B cell (primary cell): ENCODE data around the gene EFCAB10. TPM values are rescaled to one million over a fixed set of nuclear protein-coding genes. Genes with fewer than 3 reads are reported as not detected.

ENCODE experiments used
- ATAC-seq: fragments of 200-7000 bp; cut with Tn5 transposase; one replicate; pipeline ENCODE4 v1.10.0; 2021; ENCODE audit warnings: low read depth, mild to moderate bottlenecking, moderate number of reproducible peaks, moderate library complexity
- CTCF ChIA-PET: fragments of 350-600 bp; sonication (Branson Sonifier 250); formaldehyde crosslinking; loops from one replicate; lab custom pipeline; 2021; ENCODE audit warnings: antibody characterized with exemption, inconsistent platforms; lab: Charles Lee
- POLR2A ChIA-PET: fragments of 350-600 bp; sonication (Branson Sonifier 250); formaldehyde crosslinking; loops from one replicate; lab custom pipeline; 2021; ENCODE audit warnings: antibody characterized with exemption; lab: Charles Lee
- DNase-seq: peaks from one replicate; pipeline ENCODE4 v3.0.0; 2013
- H2AFZ ChIP-seq: 2 replicates; pipeline ENCODE4 v1.6.1; 2012; ENCODE audit warnings: mild to moderate bottlenecking, low read depth, low read length; ENCODE audit not compliant: insufficient read depth, poor library complexity, severe bottlenecking
- H3K27ac ChIP-seq, 2 donors: 1 replicate in 1 of 2; 2 replicates in 1 of 2; pipeline ENCODE4 v1.5.1; 2012 to 2013; ENCODE audit warnings: low read length in 2 of 2, mild to moderate bottlenecking in 2 of 2, moderate library complexity in 1 of 2
- H3K27me3 ChIP-seq, 4 experiments: fragments of 200-600 bp in 1 of 4; sonication (generic) in 1 of 4; replicated peaks in 1 of 4; 1 replicate in 2 of 4; 2 replicates in 2 of 4; pipeline versions ENCODE4 v1.6.1 to v1.7.0; 2013 to 2016; ENCODE audit warnings: low read length in 3 of 4, mild to moderate bottlenecking in 2 of 4, mixed read lengths in 1 of 4, moderate library complexity in 1 of 4; ENCODE audit not compliant: insufficient read depth in 4 of 4, control insufficient read depth in 3 of 4; ENCODE audit errors: control extremely low read depth in 1 of 4
- H3K36me3 ChIP-seq, 2 experiments: replicated peaks in 1 of 2; 1 replicate in 1 of 2; 2 replicates in 1 of 2; pipeline versions ENCODE4 v1.6.1 to v1.7.1; 2013; ENCODE audit warnings: low read length in 1 of 2; ENCODE audit not compliant: insufficient read depth in 2 of 2, control insufficient read depth in 1 of 2; ENCODE audit errors: control extremely low read depth in 1 of 2, extremely low read depth in 1 of 2
- H3K4me1 ChIP-seq, 2 donors: fragments of 200-600 bp in 1 of 2; sonication (generic) in 1 of 2; 1 replicate in 1 of 2; 2 replicates in 1 of 2; pipeline versions ENCODE4 v1.5.1 to v1.6.1; 2013 to 2017; ENCODE audit warnings: low read length in 2 of 2; ENCODE audit not compliant: control insufficient read depth in 2 of 2, insufficient read depth in 2 of 2
- H3K4me2 ChIP-seq: replicated peaks from 2 replicates; pipeline ENCODE3; 2012; ENCODE audit warnings: mild to moderate bottlenecking, low read depth, low read length; ENCODE audit not compliant: poor library complexity, severe bottlenecking
- H3K4me3 ChIP-seq, 5 experiments: fragments of 200-600 bp in 1 of 5; sonication (generic) in 1 of 5; 1 replicate in 3 of 5; 2 replicates in 2 of 5; pipeline versions ENCODE4 v1.5.1 to v1.7.0; 2011 to 2016; ENCODE audit warnings: low read length in 4 of 5, mild to moderate bottlenecking in 4 of 5, low read depth in 2 of 5, control low read depth in 1 of 5, moderate library complexity in 1 of 5; ENCODE audit not compliant: insufficient read depth in 1 of 5; ENCODE audit errors: control extremely low read depth in 1 of 5, extremely low read depth in 1 of 5
- H3K79me2 ChIP-seq: fragments of 200-600 bp; sonication (generic); one replicate; pipeline ENCODE4 v1.6.0; 2016; ENCODE audit warnings: low read length; ENCODE audit not compliant: control insufficient read depth, insufficient read depth
- H3K9ac ChIP-seq: fragments of 200-600 bp; sonication (generic); 2 replicates; pipeline ENCODE4 v1.6.1; 2017; ENCODE audit warnings: mild to moderate bottlenecking, low read length, moderate library complexity
- H3K9me3 ChIP-seq, 3 donors: one replicate each; pipeline versions ENCODE4 v1.6.1 to v1.7.1; 2013; ENCODE audit warnings: low read length in 2 of 3; ENCODE audit not compliant: control insufficient read depth in 2 of 3, insufficient read depth in 1 of 3; ENCODE audit errors: control extremely low read depth in 1 of 3
- H4K20me1 ChIP-seq: 2 replicates; pipeline ENCODE4 v1.6.0; 2012; ENCODE audit warnings: mild to moderate bottlenecking, low read length; ENCODE audit not compliant: insufficient read depth, control insufficient read depth, poor library complexity, severe bottlenecking
- H3K27ac Mint-ChIP-seq: one replicate; pipeline ENCODE4 v1.8.0; 2021; ENCODE audit warnings: mixed read lengths
- H3K27me3 Mint-ChIP-seq: one replicate; pipeline ENCODE4 v1.8.0; 2021; ENCODE audit warnings: mixed read lengths
- H3K4me1 Mint-ChIP-seq: one replicate; pipeline ENCODE4 v1.8.0; 2021; ENCODE audit warnings: mixed read lengths
- H3K4me3 Mint-ChIP-seq: one replicate; pipeline ENCODE4 v1.8.0; 2021; ENCODE audit warnings: mixed read lengths
- H3K9me3 Mint-ChIP-seq: one replicate; pipeline ENCODE4 v1.8.0; 2022; ENCODE audit warnings: mixed read lengths; ENCODE audit not compliant: insufficient read depth
- EZH2 ChIP-seq: IDR thresholded peaks from 2 replicates; pipeline ENCODE4 v1.6.1; 2012; ENCODE audit warnings: borderline replicate concordance, low read depth, mild to moderate bottlenecking, moderate library complexity, low read length; ENCODE audit not compliant: insufficient read depth, poor library complexity, severe bottlenecking
- WGBS: methylation state at CpG from one replicate; pipeline ENCODE4 v1.1.5; 2013; ENCODE audit warnings: missing lambda C conversion rate; ENCODE audit not compliant: insufficient coverage; 5-methylcytosine and 5-hydroxymethylcytosine counted together
- intact Hi-C: fragments of 100-400 bp; cut with micrococcal nuclease; formaldehyde crosslinking; loops from one replicate; pipeline ENCODE4 v1.10.0; 2022
- polyA plus RNA-seq: library from polyadenylated mRNA; depleted of rRNA; stranded (reverse); fragments of >200 nt; gene quantifications from 2 replicates; pipeline ENCODE4 v1.2.3, GENCODE V29; 2012
- total RNA-seq, 2 donors: library from RNA; stranded (reverse); fragments of 120-200 nt in 1 of 2; gene quantifications; 1 replicate in 1 of 2; 2 replicates in 1 of 2; pipeline versions ENCODE4 v1.2.3 to v1.2.4, GENCODE V29; 2013 to 2022
- TF ChIP-seq, protein P1 (sequence below): fragments of 200-600 bp; IDR thresholded peaks from one replicate; pipeline ENCODE4 v1.8.0; 2022; ENCODE audit warnings: antibody characterized with exemption, mild to moderate bottlenecking

Gene EFCAB10
- total and polyA plus RNA-seq, 2 donors (not counting 1 experiment from before 2014, with no cell fraction given), result not detected

DNA sequence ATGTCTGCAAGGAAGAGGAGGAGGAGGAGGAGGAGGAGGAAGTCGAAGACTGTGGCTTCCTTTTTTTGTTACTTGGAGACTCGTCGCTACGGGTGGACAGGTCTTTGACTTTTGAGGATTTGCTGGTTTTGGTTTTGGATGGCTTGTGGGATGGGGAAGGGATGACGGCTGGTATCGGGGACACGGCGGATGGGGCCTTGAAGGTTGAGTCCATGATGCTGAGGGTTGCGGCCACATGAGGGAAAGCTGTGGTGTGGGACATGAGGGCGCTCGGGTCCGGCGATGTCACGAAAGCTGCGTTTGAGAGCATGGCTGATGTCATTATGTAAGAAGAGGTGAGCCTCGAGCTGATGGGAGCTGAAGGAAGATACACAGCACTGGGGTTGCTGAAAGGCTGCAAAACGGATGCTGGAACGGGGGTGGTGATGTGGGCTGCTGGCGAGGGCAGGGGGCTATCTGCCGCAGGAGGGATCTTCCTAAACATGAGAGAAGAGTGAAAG lies 33.1 kb upstream of the EFCAB10 start:
- Histone ChIP-seq H3K27me3 (no peaks in the 10 kb centered on the region), H3K79me2 (no peaks in the 10 kb centered on the region), H3K27ac (no peak overlapping the region), H3K9me3 (no peaks in the 10 kb centered on the region), H3K4me1 (no peaks in the 10 kb centered on the region), H3K4me3 (no peak overlapping the region), H3K4me2 (no peak overlapping the region), H3K9ac (no peak overlapping the region), H3K36me3 (peaks cover 0 to 55% of the 10 kb centered on the region in 2 experiments), H2AFZ (no peak overlapping the region), H4K20me1 (no peaks in the 10 kb centered on the region)
- no peaks in the 10 kb centered on the region for H3K27me3 Mint-ChIP-seq
- intact Hi-C loops, result no loop called here
- no peak overlapping the region for H3K27ac Mint-ChIP-seq
- H3K9me3 Mint-ChIP-seq, result no peaks in the 10 kb centered on the region
- H3K4me3 Mint-ChIP-seq, result no peak overlapping the region
- H3K4me1 Mint-ChIP-seq, result no peaks in the 10 kb centered on the region
- ChIA-PET CTCF (no interaction called here), POLR2A (no interaction called here)
- TF ChIP-seq, protein P1, sequence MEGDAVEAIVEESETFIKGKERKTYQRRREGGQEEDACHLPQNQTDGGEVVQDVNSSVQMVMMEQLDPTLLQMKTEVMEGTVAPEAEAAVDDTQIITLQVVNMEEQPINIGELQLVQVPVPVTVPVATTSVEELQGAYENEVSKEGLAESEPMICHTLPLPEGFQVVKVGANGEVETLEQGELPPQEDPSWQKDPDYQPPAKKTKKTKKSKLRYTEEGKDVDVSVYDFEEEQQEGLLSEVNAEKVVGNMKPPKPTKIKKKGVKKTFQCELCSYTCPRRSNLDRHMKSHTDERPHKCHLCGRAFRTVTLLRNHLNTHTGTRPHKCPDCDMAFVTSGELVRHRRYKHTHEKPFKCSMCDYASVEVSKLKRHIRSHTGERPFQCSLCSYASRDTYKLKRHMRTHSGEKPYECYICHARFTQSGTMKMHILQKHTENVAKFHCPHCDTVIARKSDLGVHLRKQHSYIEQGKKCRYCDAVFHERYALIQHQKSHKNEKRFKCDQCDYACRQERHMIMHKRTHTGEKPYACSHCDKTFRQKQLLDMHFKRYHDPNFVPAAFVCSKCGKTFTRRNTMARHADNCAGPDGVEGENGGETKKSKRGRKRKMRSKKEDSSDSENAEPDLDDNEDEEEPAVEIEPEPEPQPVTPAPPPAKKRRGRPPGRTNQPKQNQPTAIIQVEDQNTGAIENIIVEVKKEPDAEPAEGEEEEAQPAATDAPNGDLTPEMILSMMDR, result no peak
- no peak for TF ChIP-seq EZH2
- DNase-seq (no peak), ATAC-seq (no peak)
- 93% methylated on average over 20 of the region's 20 CpGs for WGBS

DNA sequence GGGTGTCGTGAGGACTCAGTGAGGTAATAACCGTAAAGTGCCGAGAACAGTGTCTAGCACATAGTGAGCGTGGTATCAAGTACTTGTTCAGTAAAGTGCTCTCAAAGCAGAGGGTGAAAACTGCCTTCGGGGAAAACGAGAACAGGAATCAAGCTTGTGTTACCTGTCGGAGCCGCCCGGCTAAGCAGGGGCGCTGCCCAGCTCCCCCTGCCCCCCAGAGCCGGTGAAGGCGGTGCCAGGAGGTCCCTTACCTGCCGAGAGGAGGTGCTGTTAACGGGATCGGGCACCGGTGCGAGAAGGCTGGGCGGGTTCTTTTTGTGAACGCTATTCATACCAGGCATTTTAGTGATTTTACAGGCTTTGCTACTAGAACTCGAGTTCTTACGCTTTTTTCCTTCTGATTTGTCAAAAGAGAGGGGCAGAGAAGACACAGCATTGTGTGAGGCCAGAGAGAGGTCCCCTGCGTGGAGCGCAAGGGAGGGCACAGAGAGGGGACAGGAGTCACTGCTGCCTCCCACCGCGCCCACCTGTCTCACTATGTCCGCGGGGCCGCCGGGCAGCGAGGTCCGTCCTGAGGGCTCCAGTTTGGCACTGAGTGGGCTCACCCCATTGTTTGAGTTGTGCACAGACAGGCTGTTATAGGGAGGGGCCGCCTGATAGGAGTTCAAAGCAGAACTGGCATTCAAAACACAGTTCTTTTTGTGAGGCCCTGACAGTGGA lies 32.5 kb upstream of the EFCAB10 start:
- Mint-ChIP-seq H3K27ac (no peak overlapping the region), H3K4me1 (no peaks in the 10 kb centered on the region), H3K9me3 (no peaks in the 10 kb centered on the region), H3K4me3 (no peak overlapping the region), H3K27me3 (no peaks in the 10 kb centered on the region)
- 97% methylated on average over 30 of the region's 32 CpGs for WGBS
- Histone ChIP-seq H3K27ac (no peak overlapping the region), H3K36me3 (peaks cover 0 to 53% of the 10 kb centered on the region in 2 experiments), H3K4me2 (no peak overlapping the region), H3K4me3 (no peak overlapping the region), H3K9ac (no peak overlapping the region), H3K4me1 (no peaks in the 10 kb centered on the region), H2AFZ (no peak overlapping the region), H3K9me3 (no peaks in the 10 kb centered on the region), H3K79me2 (no peaks in the 10 kb centered on the region), H3K27me3 (no peaks in the 10 kb centered on the region), H4K20me1 (no peaks in the 10 kb centered on the region)
- no peak for TF ChIP-seq EZH2
- TF ChIP-seq, protein P1, result no peak
- CTCF ChIA-PET, result no interaction called here
- POLR2A ChIA-PET, result no interaction called here
- DNase-seq (no peak), ATAC-seq (no peak)
- intact Hi-C loops, result no loop called here
